GM12875 (cell line): ENCODE measurements around the gene NACC2.

ENCODE experiments used
- H3K4me3 ChIP-seq: one replicate; pipeline ENCODE4 v1.5.1; 2011; ENCODE audit warnings: low read depth, low read length, control low read depth
- CTCF ChIP-seq: IDR thresholded peaks from 2 replicates; pipeline ENCODE4 v1.5.1; 2011; ENCODE audit warnings: low read depth, mild to moderate bottlenecking, control low read depth, inconsistent platforms, low read length, moderate library complexity, borderline replicate concordance; ENCODE audit not compliant: insufficient read depth

NACC2 gene

GRCh38 chr9:136010176-136010575 lies 84.9 kb downstream of the NACC2 start:
- H3K4me3 ChIP-seq = no peak overlapping the region
- TF ChIP-seq CTCF = no peak

- TF ChIP-seq CTCF = no peak
- H3K4me3 ChIP-seq = no peak overlapping the region
Measured at GRCh38 chr9:136009516-136009915, 85.6 kb downstream of the NACC2 start.

- no peak for TF ChIP-seq CTCF
- no peak overlapping the region for H3K4me3 ChIP-seq
Measured at GRCh38 chr9:136008693-136008997, 86.4 kb downstream of the NACC2 start.

- TF ChIP-seq CTCF = no peak
- H3K4me3 ChIP-seq = no peak overlapping the region
Measured at GRCh38 chr9:136007934-136008692, 87.0 kb downstream of the NACC2 start.

GRCh38 chr9:136007276-136007933 lies 87.7 kb downstream of the NACC2 start:
- no peak for TF ChIP-seq CTCF
- H3K4me3 ChIP-seq = no peak overlapping the region

GRCh38 chr9:136006169-136006568 lies 88.9 kb downstream of the NACC2 start:
- no peak for TF ChIP-seq CTCF
- H3K4me3 ChIP-seq = no peak overlapping the region

- no peak for TF ChIP-seq CTCF
- H3K4me3 ChIP-seq = no peak overlapping the region
Measured at GRCh38 chr9:136004712-136005111, 90.4 kb downstream of the NACC2 start.
